IMR-90 (cell line): ENCODE measurements around the gene STRIP1.

Experiments used
- BHLHE40 ChIP-seq: fragments of 150-350 bp; IDR thresholded peaks from 2 replicates; pipeline ENCODE4 v1.6.1; 2016; ENCODE audit warnings: mild to moderate bottlenecking, low read depth, low read length
- CEBPB ChIP-seq: IDR thresholded peaks from 2 replicates; pipeline ENCODE4 v1.6.1; 2012; ENCODE audit warnings: low read depth, low read length, improper control_type of control experiment
- CHD1 ChIP-seq: IDR thresholded peaks from 2 replicates; pipeline ENCODE4 v1.6.1; 2012; ENCODE audit warnings: low read depth, low read length, improper control_type of control experiment
- MAFK ChIP-seq: IDR thresholded peaks from 2 replicates; pipeline ENCODE4 v1.6.1; 2012; ENCODE audit warnings: low read depth, low read length, improper control_type of control experiment
- MAZ ChIP-seq: IDR thresholded peaks from 2 replicates; pipeline ENCODE4 v1.6.1; 2012; ENCODE audit warnings: low read depth, mild to moderate bottlenecking, low read length, improper control_type of control experiment, moderate library complexity, borderline replicate concordance
- MXI1 ChIP-seq: IDR thresholded peaks from 2 replicates; pipeline ENCODE4 v1.6.1; 2012; ENCODE audit warnings: low read depth, mild to moderate bottlenecking, low read length, moderate library complexity, borderline replicate concordance
- POLR2A ChIP-seq: IDR thresholded peaks from 2 replicates; pipeline ENCODE4 v1.6.1; 2012; ENCODE audit warnings: mild to moderate bottlenecking, low read depth, low read length
- RAD21 ChIP-seq: IDR thresholded peaks from 2 replicates; pipeline ENCODE4 v1.6.1; 2012; ENCODE audit warnings: low read length, improper control_type of control experiment
- RFX5 ChIP-seq: IDR thresholded peaks from 2 replicates; pipeline ENCODE4 v1.8.0; 2012; ENCODE audit warnings: low read depth, mild to moderate bottlenecking, low read length, moderate library complexity
- SMC3 ChIP-seq: fragments of 150-350 bp; IDR thresholded peaks from 2 replicates; pipeline ENCODE4 v1.6.1; 2016; ENCODE audit warnings: low read depth, mild to moderate bottlenecking, antibody characterized with exemption, low read length, moderate library complexity
- TF ChIP-seq, protein P1 (sequence below): conservative IDR thresholded peaks from 2 replicates; pipeline ENCODE4 v1.5.1; 2012; ENCODE audit warnings: mild to moderate bottlenecking, low read depth, low read length, improper control_type of control experiment
- TF ChIP-seq, protein P2 (sequence below): fragments of 150-350 bp; IDR thresholded peaks from 2 replicates; pipeline ENCODE4 v1.6.1; 2016; ENCODE audit warnings: low read depth, mild to moderate bottlenecking, low read length, moderate library complexity, borderline replicate concordance

DNA sequence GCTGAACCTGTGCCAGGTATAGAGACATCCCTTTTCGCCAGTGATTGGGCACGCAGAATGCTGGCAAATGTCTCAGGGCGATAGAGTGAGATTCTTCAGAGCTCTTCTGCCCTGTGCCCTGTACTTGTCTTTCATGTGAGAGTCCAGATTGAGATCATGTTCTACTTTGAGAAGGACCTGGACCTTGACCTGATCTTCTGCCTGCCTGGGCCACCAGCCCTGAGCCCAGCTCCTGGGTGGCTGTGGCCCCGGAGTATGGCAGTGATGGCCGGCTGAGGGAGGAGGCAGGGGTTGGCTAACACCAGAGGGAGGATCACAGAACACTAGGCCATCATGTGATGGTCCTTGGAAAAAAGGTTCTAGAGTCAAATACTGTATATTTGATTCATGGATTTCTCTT, 13.8 kb downstream of the STRIP1 start:
- TF ChIP-seq, protein P1, sequence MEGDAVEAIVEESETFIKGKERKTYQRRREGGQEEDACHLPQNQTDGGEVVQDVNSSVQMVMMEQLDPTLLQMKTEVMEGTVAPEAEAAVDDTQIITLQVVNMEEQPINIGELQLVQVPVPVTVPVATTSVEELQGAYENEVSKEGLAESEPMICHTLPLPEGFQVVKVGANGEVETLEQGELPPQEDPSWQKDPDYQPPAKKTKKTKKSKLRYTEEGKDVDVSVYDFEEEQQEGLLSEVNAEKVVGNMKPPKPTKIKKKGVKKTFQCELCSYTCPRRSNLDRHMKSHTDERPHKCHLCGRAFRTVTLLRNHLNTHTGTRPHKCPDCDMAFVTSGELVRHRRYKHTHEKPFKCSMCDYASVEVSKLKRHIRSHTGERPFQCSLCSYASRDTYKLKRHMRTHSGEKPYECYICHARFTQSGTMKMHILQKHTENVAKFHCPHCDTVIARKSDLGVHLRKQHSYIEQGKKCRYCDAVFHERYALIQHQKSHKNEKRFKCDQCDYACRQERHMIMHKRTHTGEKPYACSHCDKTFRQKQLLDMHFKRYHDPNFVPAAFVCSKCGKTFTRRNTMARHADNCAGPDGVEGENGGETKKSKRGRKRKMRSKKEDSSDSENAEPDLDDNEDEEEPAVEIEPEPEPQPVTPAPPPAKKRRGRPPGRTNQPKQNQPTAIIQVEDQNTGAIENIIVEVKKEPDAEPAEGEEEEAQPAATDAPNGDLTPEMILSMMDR = no peak
- TF ChIP-seq MAFK (no peak), MXI1 (no peak), CEBPB (no peak), POLR2A (no peak), RAD21 (no peak), BHLHE40 (no peak), MAZ (no peak), SMC3 (no peak), CHD1 (no peak), RFX5 (no peak)
- TF ChIP-seq, protein P2, sequence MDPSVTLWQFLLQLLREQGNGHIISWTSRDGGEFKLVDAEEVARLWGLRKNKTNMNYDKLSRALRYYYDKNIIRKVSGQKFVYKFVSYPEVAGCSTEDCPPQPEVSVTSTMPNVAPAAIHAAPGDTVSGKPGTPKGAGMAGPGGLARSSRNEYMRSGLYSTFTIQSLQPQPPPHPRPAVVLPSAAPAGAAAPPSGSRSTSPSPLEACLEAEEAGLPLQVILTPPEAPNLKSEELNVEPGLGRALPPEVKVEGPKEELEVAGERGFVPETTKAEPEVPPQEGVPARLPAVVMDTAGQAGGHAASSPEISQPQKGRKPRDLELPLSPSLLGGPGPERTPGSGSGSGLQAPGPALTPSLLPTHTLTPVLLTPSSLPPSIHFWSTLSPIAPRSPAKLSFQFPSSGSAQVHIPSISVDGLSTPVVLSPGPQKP = no peak
